ENCODE data around the gene NPTXR. TPM values are rescaled to one million over a fixed set of nuclear protein-coding genes. Genes with fewer than 3 reads are reported as not detected.
A peak's percentile ranks its signal among the peaks of the same experiment; 100 is the strongest.

The NPTXR gene
- total and polyA plus RNA-seq, 10 of the 15 experiments (the other 5 are each of a cell fraction or from before 2014, with no cell fraction given): 0.02 to 0.38 (median 0.07) TPM; not detected in 2

DNA sequence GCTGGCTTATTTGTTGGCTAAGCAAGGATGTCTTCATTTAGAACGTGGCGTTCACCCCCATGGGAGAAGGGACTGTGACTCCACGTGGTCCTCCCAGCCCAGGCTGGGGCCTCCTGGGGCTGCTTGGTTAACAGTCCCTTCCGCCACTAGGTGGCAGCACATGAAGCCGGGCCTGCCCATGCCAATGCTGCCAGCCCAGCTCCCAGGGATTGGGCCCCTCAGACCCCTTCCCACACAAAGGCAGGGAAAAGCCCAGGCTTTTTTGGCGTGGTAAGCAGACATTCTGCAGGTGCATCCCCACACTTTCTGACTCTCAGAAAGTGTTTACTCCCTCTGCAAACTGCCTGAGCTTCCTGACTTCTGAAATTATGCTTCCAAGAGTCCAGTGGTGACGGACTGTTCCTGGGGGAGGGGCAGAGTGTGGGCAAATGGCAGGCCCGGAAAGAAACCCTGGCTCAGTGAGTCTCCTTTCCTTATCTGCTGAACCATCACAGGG is 25.1 kb upstream of the NPTXR start (continued):
- TF ChIP-seq, protein P1, sequence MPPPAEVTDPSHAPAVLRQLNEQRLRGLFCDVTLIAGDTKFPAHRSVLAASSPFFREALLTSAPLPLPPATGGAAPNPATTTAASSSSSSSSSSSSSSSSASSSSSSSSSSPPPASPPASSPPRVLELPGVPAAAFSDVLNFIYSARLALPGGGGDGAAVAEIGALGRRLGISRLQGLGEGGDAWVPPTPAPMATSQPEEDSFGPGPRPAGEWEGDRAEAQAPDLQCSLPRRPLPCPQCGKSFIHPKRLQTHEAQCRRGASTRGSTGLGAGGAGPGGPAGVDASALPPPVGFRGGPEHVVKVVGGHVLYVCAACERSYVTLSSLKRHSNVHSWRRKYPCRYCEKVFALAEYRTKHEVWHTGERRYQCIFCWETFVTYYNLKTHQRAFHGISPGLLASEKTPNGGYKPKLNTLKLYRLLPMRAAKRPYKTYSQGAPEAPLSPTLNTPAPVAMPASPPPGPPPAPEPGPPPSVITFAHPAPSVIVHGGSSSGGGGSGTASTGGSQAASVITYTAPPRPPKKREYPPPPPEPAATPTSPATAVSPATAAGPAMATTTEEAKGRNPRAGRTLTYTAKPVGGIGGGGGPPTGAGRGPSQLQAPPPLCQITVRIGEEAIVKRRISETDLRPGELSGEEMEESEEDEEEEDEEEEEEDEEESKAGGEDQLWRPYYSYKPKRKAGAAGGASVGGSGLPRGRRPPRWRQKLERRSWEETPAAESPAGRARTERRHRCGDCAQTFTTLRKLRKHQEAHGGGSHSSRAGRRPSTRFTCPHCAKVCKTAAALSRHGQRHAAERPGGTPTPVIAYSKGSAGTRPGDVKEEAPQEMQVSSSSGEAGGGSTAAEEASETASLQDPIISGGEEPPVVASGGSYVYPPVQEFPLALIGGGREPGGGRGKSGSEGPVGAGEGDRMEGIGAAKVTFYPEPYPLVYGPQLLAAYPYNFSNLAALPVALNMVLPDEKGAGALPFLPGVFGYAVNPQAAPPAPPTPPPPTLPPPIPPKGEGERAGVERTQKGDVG (CRISPR knock-in tag; IDR thresholded peaks at IDR 0.05): no peak
- TF ChIP-seq RUNX3 (IDR thresholded peaks at IDR 0.05; ENCODE audit: low read length): 0 out of 2 replicates have a peak, but pooled peaks have one; percentile 11
- TF ChIP-seq NBN (IDR thresholded peaks at IDR 0.05): 0 out of 2 replicates have a peak, but pooled peaks have one; percentile 33
- no peak for TF ChIP-seq FOS (IDR thresholded peaks at IDR 0.05; ENCODE audit: borderline replicate concordance, extremely low read depth, insufficient read length)
- 0 out of 3 replicates have a peak, but pooled peaks have one; percentile 3 for TF ChIP-seq POU2F2 (IDR thresholded peaks at IDR 0.05; ENCODE audit: borderline replicate concordance, low read depth, low read length)
- TF ChIP-seq, protein P2, sequence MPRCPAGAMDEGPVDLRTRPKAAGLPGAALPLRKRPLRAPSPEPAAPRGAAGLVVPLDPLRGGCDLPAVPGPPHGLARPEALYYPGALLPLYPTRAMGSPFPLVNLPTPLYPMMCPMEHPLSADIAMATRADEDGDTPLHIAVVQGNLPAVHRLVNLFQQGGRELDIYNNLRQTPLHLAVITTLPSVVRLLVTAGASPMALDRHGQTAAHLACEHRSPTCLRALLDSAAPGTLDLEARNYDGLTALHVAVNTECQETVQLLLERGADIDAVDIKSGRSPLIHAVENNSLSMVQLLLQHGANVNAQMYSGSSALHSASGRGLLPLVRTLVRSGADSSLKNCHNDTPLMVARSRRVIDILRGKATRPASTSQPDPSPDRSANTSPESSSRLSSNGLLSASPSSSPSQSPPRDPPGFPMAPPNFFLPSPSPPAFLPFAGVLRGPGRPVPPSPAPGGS (IDR thresholded peaks at IDR 0.05; ENCODE audit: borderline replicate concordance, insufficient read depth, low read depth, low read length, poor library complexity, severe bottlenecking): no peak
- peak; percentile 45; the same call in 1 of the 2 replicates for TF ChIP-seq TARDBP (IDR thresholded peaks at IDR 0.05; ENCODE audit: borderline replicate concordance)
- TF ChIP-seq RAD21 (IDR thresholded peaks at IDR 0.05; ENCODE audit: insufficient read depth, low read depth, low read length): peak; percentile 56
- TF ChIP-seq CREB1 (IDR thresholded peaks at IDR 0.05; ENCODE audit: low read depth): no peak
- TF ChIP-seq ASH2L (IDR thresholded peaks at IDR 0.05; ENCODE audit: borderline replicate concordance, low read depth): no peak
- TF ChIP-seq GATAD2B (conservative IDR thresholded peaks at IDR 0.05; ENCODE audit: low read depth): no peak
- TF ChIP-seq, protein P3, sequence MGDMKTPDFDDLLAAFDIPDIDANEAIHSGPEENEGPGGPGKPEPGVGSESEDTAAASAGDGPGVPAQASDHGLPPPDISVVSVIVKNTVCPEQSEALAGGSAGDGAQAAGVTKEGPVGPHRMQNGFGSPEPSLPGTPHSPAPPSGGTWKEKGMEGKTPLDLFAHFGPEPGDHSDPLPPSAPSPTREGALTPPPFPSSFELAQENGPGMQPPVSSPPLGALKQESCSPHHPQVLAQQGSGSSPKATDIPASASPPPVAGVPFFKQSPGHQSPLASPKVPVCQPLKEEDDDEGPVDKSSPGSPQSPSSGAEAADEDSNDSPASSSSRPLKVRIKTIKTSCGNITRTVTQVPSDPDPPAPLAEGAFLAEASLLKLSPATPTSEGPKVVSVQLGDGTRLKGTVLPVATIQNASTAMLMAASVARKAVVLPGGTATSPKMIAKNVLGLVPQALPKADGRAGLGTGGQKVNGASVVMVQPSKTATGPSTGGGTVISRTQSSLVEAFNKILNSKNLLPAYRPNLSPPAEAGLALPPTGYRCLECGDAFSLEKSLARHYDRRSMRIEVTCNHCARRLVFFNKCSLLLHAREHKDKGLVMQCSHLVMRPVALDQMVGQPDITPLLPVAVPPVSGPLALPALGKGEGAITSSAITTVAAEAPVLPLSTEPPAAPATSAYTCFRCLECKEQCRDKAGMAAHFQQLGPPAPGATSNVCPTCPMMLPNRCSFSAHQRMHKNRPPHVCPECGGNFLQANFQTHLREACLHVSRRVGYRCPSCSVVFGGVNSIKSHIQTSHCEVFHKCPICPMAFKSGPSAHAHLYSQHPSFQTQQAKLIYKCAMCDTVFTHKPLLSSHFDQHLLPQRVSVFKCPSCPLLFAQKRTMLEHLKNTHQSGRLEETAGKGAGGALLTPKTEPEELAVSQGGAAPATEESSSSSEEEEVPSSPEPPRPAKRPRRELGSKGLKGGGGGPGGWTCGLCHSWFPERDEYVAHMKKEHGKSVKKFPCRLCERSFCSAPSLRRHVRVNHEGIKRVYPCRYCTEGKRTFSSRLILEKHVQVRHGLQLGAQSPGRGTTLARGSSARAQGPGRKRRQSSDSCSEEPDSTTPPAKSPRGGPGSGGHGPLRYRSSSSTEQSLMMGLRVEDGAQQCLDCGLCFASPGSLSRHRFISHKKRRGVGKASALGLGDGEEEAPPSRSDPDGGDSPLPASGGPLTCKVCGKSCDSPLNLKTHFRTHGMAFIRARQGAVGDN (IDR thresholded peaks at IDR 0.05): no peak
- TF ChIP-seq ZZZ3 (IDR thresholded peaks at IDR 0.05; ENCODE audit: control insufficient read depth, insufficient read length, low read depth): no peak
- no peak for TF ChIP-seq SIX5 (IDR thresholded peaks at IDR 0.05; ENCODE audit: low read depth, low read length, severe bottlenecking)
- TF ChIP-seq ZBED1 (IDR thresholded peaks at IDR 0.05; ENCODE audit: borderline replicate concordance): no peak
- TF ChIP-seq HDAC2 (IDR thresholded peaks at IDR 0.05): no peak
- no peak for TF ChIP-seq MTA2 (IDR thresholded peaks at IDR 0.05; ENCODE audit: low read depth)
- TF ChIP-seq DPF2 (IDR thresholded peaks at IDR 0.05): 0 out of 2 replicates have a peak, but pooled peaks have one; percentile 13
- peak; percentile 64; the same call in 1 of the 2 replicates for TF ChIP-seq MXI1 (IDR thresholded peaks at IDR 0.05; ENCODE audit: low read depth, low read length)
- TF ChIP-seq CBX3 (IDR thresholded peaks at IDR 0.05; ENCODE audit: borderline replicate concordance, low read depth): no peak
- TF ChIP-seq SIN3A (IDR thresholded peaks at IDR 0.05; ENCODE audit: low read depth, low read length): no peak
- TF ChIP-seq SMC3 (IDR thresholded peaks at IDR 0.05; ENCODE audit: borderline replicate concordance, low read length): peak; percentile 52
- peak; percentile 17; the same call in 1 of the 2 replicates for TF ChIP-seq POLR2A (IDR thresholded peaks at IDR 0.05; ENCODE audit: low read depth, low read length)
- no peak for TF ChIP-seq HDAC6 (IDR thresholded peaks at IDR 0.05; ENCODE audit: unreplicated experiment)

Data from GM12878 (cell line).